ENCODE data around the gene AP4E1.
"Not testable (repeated sequence)": the region's sequence is repeated elsewhere in the genome, so short reads cannot be mapped to it uniquely, and the experiment has no call there.

Gene AP4E1

GRCh38 chr15:50890751-50891150 is 17.7 kb upstream of the AP4E1 start:
- no peak for DNase-seq

GRCh38 chr15:50891159-50891558 is 17.3 kb upstream of the AP4E1 start:
- no peak for DNase-seq

- no peak for DNase-seq
Measured at GRCh38 chr15:50893976-50894375, 14.5 kb upstream of the AP4E1 start.

GRCh38 chr15:50901390-50901789 is 7.1 kb upstream of the AP4E1 start:
- DNase-seq, result not testable (repeated sequence)

GRCh38 chr15:50904211-50904610 is 4.3 kb upstream of the AP4E1 start:
- no peak for DNase-seq

- DNase-seq, result no peak
Measured at GRCh38 chr15:50905055-50905454, 3.4 kb upstream of the AP4E1 start.

- DNase-seq, result no peak
Measured at GRCh38 chr15:50906954-50907600, 1.4 kb upstream of the AP4E1 start.

- DNase-seq, result no peak
Measured at GRCh38 chr15:50907601-50908208, 778 bp upstream of the AP4E1 start.

- DNase-seq, result no peak
Measured at GRCh38 chr15:50909010-50909317, 481 bp downstream of the AP4E1 start.

GRCh38 chr15:50910426-50910795 is 1.9 kb downstream of the AP4E1 start:
- not testable (repeated sequence) for DNase-seq

- DNase-seq, result no peak
Measured at GRCh38 chr15:50911001-50911400, 2.5 kb downstream of the AP4E1 start.

- DNase-seq, result no peak
Measured at GRCh38 chr15:50911621-50912020, 3.1 kb downstream of the AP4E1 start.

GRCh38 chr15:50916400-50916799 is 7.9 kb downstream of the AP4E1 start:
- no peak for DNase-seq

- DNase-seq, result not testable (repeated sequence)
Measured at GRCh38 chr15:50919359-50919758, 10.9 kb downstream of the AP4E1 start.

- DNase-seq, result no peak
Measured at GRCh38 chr15:50925281-50925680, 16.8 kb downstream of the AP4E1 start.

GRCh38 chr15:50929062-50929461 is 20.6 kb downstream of the AP4E1 start:
- DNase-seq, result no peak

GRCh38 chr15:50930792-50931191 is 22.3 kb downstream of the AP4E1 start:
- DNase-seq, result no peak

- no peak for DNase-seq
Measured at GRCh38 chr15:50933341-50933740, 24.9 kb downstream of the AP4E1 start.

- DNase-seq, result no peak
Measured at GRCh38 chr15:50938525-50938924, 30.0 kb downstream of the AP4E1 start.

- DNase-seq, result no peak
Measured at GRCh38 chr15:50939911-50940310, 31.4 kb downstream of the AP4E1 start.

GRCh38 chr15:50940506-50940905 is 32.0 kb downstream of the AP4E1 start:
- DNase-seq, result no peak

GRCh38 chr15:50943638-50944037 is 35.2 kb downstream of the AP4E1 start:
- no peak for DNase-seq

GRCh38 chr15:50944672-50945071 is 36.2 kb downstream of the AP4E1 start:
- no peak for DNase-seq

GRCh38 chr15:50945725-50946124 is 37.2 kb downstream of the AP4E1 start:
- DNase-seq, result no peak

- not testable (repeated sequence) for DNase-seq
Measured at GRCh38 chr15:50950745-50951144, 42.3 kb downstream of the AP4E1 start.
